ENCODE measurements around the gene ALK. TPM values are rescaled to one million over a fixed set of nuclear protein-coding genes. Genes with fewer than 3 reads are reported as not detected.

Gene ALK
- total RNA-seq, 1 donor from 2014 or later, result under 0.01 TPM

- no peak for TF ChIP-seq CTCF (conservative IDR thresholded peaks at IDR 0.05; ENCODE audit: low read depth, low read length)
- no peak overlapping the region for H3K4me3 ChIP-seq (ENCODE audit: low read depth, low read length)
- DNase-seq (ENCODE audit: low read depth), result no peak
Observed at GRCh38 chr2:29894822-29895614, 26.4 kb downstream of the ALK start.

- no peak for TF ChIP-seq CTCF (conservative IDR thresholded peaks at IDR 0.05; ENCODE audit: low read depth, low read length)
- no peak overlapping the region for H3K4me3 ChIP-seq (ENCODE audit: low read depth, low read length)
- DNase-seq (ENCODE audit: low read depth), result no peak
Observed at GRCh38 chr2:29892585-29893259, 28.7 kb downstream of the ALK start.

GRCh38 chr2:29881089-29881730 is 40.2 kb downstream of the ALK start:
- H3K4me3 ChIP-seq (ENCODE audit: low read depth, low read length), result no peak overlapping the region
- TF ChIP-seq CTCF (conservative IDR thresholded peaks at IDR 0.05; ENCODE audit: low read depth, low read length), result no peak
- DNase-seq (ENCODE audit: low read depth), result no peak

GRCh38 chr2:29880084-29880483 is 41.3 kb downstream of the ALK start:
- H3K4me3 ChIP-seq (ENCODE audit: low read depth, low read length), result no peak overlapping the region
- DNase-seq (ENCODE audit: low read depth), result no peak
- no peak for TF ChIP-seq CTCF (conservative IDR thresholded peaks at IDR 0.05; ENCODE audit: low read depth, low read length)

GRCh38 chr2:29879456-29879855 is 41.9 kb downstream of the ALK start:
- no peak overlapping the region for H3K4me3 ChIP-seq (ENCODE audit: low read depth, low read length)
- TF ChIP-seq CTCF (conservative IDR thresholded peaks at IDR 0.05; ENCODE audit: low read depth, low read length), result no peak

GRCh38 chr2:29878898-29879297 is 42.5 kb downstream of the ALK start:
- no peak overlapping the region for H3K4me3 ChIP-seq (ENCODE audit: low read depth, low read length)
- TF ChIP-seq CTCF (conservative IDR thresholded peaks at IDR 0.05; ENCODE audit: low read depth, low read length), result no peak
- peak; percentile 90 for DNase-seq (ENCODE audit: low read depth)

More at GRCh38 chr2:29879456-29879855, 41.9 kb downstream of the ALK start:
- no peak for DNase-seq (ENCODE audit: low read depth)
